Globus pallidus (tissue), 1 donor: ENCODE data around the gene ADGRV1.
"Not testable (repeated sequence)": the region's sequence is repeated elsewhere in the genome, so short reads cannot be mapped to it uniquely, and the experiment has no call there.

Experiments used
- DNase-seq: peaks from one replicate; pipeline ENCODE4 v3.0.0-alpha.2; 2015; ENCODE audit warnings: low spot score

ADGRV1 gene

DNA sequence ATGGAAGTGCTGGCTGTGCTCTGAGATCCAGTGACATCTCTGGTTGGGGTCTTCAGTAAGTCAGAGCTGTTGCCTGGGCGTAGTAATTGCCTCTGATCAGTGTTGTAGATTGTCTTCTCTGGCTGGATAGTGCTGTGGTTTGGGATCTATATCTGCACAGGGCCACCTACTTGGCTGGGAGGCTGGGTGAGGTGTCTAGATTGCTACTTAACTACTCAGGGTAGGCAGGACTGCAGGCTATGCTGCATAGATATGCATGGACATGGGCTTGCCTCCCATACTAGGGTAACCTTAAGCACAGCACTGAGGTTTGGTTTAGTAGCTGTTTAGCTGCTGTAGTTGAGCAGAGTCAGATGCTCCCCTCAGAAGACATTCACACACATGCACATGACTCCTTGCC is 181.0 kb downstream of the ADGRV1 start:
- no peak for DNase-seq

DNA sequence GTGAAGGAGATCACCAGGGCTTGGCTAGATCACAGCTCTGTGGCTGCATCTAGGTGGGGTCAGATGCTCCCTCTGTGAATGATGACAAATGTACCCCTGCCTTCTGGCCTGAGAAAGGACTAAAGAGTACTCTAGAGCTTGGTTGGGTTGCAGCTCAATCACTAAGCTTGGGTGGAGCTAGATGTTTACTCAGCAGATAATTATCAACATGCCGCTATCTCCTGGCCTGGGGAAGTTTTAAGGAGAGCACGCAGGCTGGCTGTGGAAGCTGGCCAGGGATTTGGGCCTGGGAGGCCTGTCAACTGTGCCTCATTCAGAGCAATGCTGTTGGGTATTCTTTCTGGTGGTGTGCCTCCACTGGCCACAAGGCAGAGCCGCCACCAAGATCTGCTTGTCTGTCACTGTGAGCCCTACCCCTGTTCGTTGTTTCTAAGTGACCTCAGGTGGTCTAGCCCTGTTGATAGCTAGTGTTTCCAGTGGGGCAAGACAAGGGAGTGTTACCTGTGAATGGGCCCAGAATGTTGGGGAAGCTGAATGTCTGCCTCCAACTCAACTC is 181.7 kb downstream of the ADGRV1 start:
- no peak for DNase-seq

DNA sequence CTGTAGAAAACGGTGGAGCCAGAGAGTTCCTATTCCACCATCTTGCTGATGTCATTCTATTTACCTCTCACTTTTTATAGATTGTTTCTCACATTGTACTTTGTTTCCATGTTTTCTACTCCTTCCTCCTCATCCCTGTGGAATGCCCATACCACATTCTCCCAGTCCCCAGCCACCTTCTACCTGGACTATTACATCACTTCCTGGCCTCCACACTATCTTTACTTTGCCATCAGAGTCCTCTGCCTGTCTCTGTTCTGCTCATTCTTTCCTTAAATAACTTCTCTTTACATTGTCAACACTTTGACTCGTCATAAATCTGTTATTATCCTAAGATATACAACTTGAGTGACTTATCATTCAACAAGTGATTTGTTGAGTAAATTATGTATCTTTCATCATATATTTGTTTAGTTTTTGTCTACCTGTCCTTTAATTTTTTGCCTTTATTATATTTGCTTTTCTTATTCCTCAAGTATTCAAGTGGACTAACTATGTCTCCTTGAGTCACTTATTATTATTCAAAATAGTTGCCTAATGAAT is 182.5 kb downstream of the ADGRV1 start:
- no peak for DNase-seq

GRCh38 chr5:90746119-90746518 is 187.5 kb downstream of the ADGRV1 start:
- no peak for DNase-seq

DNA sequence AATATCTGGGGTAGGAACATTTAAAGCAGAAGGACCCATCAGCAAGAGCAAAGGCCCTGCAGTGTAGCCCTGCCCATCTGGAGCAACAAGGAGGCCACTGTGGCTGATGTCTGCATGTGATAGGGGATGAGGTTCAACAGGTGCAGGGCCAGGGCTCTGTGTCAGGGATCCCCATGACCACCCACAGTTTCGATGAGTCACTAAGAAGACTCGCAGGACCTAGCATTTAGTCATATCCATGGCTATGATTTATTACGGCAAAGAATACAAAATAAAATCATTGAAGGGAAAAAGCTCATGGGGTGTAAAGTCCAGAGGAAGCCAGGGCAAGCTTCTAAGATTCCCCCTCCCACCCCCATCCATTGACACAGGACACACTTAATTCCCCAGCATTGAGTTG is 188.6 kb downstream of the ADGRV1 start:
- DNase-seq, result no peak

DNA sequence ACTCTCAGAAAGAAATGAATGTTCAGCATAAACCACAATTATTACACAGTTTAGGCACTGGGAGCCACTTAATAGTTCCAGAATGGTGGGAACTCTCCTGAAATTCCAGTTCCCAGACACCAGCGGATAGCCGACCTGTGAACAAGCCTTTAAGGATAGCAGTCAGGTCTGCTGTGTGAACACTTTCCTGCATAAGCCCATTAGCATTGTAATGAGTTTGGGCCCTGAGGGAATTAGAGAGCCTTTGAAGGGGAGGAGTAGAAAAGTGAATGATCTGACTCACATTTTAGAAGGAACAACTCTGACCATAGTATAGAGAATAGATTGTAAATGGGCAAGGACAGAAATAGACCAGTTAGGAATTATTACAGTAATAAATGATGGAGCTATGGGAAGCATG is 189.1 kb downstream of the ADGRV1 start:
- DNase-seq, result no peak

- DNase-seq, result no peak
These were observed 200.5 kb downstream of the ADGRV1 start for GRCh38 chr5:90759119-90759518.

- no peak for DNase-seq
These were observed 209.1 kb downstream of the ADGRV1 start for GRCh38 chr5:90767710-90768109.

GRCh38 chr5:90770006-90770541 is 211.5 kb downstream of the ADGRV1 start:
- DNase-seq, result not testable (repeated sequence)

DNA sequence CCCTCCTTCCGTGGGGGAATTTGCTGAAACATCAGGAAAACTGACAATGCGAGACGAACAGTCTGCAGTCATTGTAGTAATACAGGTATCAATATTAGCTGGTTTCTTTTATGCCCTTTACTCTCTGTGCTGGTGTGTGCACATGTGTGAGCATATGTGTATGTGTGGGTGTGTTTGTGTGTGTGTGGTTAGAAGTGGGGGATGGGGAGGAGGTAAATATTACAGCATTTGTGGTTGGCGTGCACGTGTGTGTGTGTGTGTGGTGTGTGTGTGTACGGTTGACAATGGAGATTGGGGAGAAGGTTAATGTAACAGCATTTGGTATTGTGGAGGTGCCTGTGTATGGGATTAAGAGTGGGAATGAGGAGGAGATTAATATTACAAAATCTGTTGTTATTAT is 219.4 kb downstream of the ADGRV1 start:
- no peak for DNase-seq

- DNase-seq, result peak; percentile 60
These were observed 225.1 kb downstream of the ADGRV1 start for GRCh38 chr5:90783460-90784333.

- DNase-seq, result no peak
These were observed 228.2 kb downstream of the ADGRV1 start for GRCh38 chr5:90786756-90787155.

- no peak for DNase-seq
These were observed 234.1 kb downstream of the ADGRV1 start for GRCh38 chr5:90792725-90793124.

DNA sequence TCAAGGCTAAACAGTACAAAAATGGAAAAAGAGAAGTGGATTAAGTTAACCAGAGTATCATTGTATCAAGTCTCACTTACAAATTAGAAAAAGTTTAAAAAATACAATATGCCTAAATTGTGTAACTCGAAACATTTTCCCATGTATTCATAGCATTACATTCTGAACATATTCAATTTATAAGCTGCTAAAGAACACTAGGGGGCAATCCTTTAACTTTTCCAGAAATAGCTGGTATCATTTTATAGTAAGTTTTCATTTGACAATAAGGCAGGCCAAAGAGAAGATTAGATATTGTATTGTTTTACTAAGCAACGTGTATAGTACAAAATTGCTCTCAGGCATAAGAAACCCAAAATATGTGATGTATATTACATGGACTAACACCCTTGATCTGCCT is 234.6 kb downstream of the ADGRV1 start:
- DNase-seq, result no peak

DNA sequence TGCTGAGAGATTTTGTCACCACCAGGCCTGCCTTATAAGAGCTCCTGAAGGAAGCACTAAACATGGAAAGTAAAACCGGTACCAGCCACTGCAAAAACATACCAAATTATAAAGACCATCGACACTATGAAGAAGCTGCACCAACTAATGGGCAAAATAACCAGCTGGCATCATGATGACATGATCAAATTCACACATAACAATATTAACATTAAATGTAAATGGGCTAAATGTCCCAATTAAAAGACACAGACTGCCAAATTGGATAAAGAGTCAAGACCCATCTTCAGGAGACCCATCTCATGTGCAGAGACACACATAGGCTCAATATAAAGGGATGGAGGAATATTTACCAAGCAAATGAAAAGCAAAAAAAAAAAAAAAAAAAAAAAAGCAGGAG is 238.3 kb downstream of the ADGRV1 start:
- DNase-seq, result not testable (repeated sequence)

DNA sequence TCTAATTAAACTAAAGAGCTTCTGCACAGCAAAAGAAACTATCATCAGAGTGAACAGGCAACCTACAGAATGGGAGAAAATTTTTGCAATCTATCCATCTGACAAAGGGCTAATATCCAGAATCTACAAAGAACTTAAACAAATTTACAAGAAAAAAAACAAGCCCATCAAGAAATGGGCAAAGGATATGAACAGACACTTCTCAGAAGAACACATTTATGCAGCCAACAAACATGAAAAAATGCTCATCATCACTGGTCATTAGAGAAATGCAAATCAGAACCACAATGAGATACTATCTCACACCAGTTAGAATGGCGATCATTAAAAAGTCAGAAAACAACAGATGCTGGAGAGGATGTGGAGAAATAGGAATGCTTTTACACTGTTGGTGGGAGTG is 241.5 kb downstream of the ADGRV1 start:
- not testable (repeated sequence) for DNase-seq

DNA sequence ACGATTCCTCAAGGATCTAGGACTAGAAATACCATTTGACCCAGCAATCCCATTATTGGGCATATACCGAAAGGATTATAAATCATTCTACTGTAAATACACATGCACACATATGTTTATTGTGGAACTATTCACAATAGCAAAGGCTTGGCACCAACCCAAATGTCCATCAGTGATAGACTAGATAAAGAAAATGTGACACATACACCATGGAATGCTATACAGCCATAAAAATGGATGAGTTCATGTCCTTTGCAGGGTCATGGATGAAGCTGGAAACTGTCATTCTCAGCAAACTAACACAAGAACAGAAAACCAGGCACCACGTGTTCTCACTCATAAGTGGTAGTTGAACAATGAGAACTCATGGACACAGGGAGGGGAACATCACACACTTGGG is 241.9 kb downstream of the ADGRV1 start:
- not testable (repeated sequence) for DNase-seq

GRCh38 chr5:90802474-90803317 is 244.1 kb downstream of the ADGRV1 start:
- DNase-seq, result no peak

GRCh38 chr5:90803381-90803780 is 244.8 kb downstream of the ADGRV1 start:
- no peak for DNase-seq

- no peak for DNase-seq
These were observed 245.3 kb downstream of the ADGRV1 start for GRCh38 chr5:90803876-90804275.

DNA sequence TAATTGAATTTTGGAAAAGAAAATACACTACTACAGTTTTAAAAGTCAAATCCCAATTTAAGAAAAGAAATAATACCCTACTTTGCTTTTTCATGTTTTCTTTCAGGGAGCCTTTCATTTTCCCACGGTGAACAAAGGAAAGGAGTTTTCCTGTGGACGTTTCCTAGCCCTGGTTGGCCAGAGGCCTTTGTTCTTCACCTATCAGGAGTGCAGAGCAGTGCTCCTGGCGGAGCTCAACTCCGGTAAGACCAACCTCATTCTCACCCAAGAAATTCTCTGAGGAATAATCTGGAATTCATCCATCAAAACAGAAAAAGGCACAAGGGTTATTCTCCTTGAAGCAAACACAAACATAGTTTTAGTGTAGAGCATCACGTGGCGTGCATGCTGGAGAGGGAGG is 248.9 kb downstream of the ADGRV1 start:
- no peak for DNase-seq
